NOMO-1 (cell line): Measurements from ENCODE around the gene CFAP92.

Experiments used
- DNase-seq, 2 experiments: peaks; one replicate each; lab custom pipeline; 2025; ENCODE audit not compliant: unreplicated experiment in 2 of 2; lab: John Stamatoyannopoulos, UW

CFAP92 gene

DNA sequence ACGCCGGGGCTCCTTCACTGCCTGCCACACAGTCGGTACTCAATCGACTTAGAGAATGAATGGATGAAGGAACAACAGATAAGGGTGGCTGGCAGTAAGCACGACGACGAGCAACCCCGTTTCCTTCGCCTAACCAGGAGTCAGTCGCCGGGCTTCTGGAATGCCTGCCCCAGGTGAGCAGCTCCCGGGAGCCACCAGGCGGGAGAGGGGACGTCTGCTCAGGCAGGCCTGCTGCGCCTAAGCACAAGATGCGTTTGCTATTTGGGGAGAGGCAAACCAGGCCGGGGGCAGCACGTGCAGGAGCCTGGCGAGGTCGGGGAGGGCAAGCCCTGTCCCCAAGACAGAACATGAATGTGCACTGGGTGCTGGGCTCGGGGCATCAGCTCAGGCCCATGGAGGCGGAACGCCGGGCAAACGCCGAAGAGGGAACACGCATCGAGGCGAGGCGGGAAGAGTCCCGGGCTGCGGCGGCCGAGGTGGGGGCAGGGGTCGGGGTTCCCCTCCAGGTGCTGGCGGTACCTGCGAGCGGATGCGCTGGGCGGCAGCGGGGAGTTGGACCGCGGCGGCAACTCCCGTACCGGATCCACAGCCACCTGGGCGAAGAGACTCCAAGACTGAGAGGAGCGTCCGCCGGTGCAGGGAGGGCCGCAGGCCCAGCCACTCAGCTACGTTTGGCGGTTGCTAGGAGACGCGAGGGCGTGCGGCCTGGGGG is at the start of gene CFAP92:
Gene CFAP92 (minus strand): TSS at position 616 of the 712 bp plus-strand sequence. CDS start 772 bp downstream, outside the sequence.
- DNase-seq = peak; percentile 61 to 78

DNA sequence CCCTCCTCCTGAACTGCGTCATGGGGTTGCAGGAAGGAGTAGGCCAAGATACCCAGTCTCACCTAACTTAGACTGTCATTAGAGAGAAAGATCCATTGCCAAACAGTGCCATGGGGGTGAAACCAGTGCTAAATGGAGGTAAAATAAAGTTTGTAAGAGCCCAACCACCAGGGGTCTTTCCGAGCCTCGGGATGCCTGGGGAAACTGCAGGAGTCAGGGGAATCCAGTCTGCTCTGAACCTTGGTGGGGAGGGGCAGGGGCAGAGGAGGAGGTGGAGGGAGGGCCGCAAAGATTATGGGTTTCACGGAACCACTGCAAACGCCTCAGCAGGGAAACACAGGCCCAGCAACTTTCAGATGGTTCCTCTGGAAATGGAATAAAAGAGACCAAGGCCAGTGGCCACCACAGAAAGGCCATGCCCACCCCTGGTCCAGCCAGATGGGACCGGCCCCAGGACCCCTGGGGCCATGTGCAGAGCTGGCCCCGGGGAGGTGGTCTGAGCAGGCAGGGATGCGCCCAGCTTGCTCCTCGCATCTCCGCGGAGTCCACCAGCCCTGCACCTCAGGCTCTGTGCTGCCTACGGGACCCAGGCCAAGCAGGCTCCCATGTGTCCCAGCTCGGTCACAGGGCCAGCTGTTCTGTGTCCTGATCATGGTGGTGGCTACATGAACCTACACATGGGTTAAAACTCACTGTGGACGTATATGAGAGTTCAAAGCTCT is 46.9 kb upstream of the CFAP92 start:
- no peak for DNase-seq

DNA sequence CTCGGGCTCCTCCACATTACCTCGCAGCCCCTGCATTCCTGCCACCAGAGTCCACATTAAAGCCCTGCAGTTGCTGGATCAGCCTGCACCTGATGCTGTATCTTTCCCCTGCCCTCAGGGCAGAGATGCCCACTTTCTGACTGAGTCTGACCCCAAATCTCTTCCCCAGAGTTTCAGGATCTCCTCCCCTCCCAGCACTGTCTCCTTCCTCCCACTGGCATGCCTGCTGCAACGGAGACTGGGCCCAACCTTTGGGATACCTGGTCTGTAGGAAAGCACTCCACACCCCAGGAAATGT is 46.1 kb upstream of the CFAP92 start:
- DNase-seq = no peak

- no peak for DNase-seq
Observed at GRCh38 chr3:129039271-129040038, 45.6 kb upstream of the CFAP92 start.

DNA sequence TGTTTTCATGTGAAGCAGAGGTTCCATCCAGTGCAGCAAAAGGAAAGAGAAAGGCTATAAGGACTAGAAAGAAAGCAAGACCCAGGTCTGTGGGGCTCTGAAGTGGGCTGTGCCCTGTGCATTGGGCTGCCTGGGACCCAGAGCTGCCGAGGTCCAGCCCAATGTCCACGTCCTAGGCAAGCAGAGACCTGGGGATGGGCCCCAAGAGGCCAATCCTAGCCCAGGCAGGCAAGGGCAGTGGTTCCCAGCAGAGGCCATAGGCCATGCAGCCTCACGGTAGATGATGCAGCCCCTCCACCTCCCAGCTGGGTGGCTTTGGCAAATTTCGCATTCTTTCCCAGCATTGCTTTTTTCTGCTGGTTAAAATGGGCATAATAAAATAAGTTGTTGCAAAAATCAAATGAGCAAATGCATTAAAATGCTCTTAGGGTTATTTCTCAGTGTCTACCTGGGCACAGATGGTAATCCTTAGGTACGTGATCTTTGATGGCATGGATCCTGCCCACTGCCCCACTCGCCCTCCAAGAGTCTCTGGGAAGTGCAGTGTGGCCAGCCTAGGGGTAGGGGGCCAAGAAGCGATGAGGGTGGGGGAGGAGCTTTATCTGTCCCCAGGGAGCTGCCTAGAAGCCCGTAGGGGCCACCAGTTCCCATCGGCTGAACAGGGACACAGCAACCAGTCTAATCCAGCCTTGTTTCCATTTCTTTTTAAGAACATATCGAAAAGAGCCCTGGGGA is 44.4 kb upstream of the CFAP92 start:
- no peak for DNase-seq

GRCh38 chr3:129037093-129037419 is 43.2 kb upstream of the CFAP92 start:
- DNase-seq = no peak

DNA sequence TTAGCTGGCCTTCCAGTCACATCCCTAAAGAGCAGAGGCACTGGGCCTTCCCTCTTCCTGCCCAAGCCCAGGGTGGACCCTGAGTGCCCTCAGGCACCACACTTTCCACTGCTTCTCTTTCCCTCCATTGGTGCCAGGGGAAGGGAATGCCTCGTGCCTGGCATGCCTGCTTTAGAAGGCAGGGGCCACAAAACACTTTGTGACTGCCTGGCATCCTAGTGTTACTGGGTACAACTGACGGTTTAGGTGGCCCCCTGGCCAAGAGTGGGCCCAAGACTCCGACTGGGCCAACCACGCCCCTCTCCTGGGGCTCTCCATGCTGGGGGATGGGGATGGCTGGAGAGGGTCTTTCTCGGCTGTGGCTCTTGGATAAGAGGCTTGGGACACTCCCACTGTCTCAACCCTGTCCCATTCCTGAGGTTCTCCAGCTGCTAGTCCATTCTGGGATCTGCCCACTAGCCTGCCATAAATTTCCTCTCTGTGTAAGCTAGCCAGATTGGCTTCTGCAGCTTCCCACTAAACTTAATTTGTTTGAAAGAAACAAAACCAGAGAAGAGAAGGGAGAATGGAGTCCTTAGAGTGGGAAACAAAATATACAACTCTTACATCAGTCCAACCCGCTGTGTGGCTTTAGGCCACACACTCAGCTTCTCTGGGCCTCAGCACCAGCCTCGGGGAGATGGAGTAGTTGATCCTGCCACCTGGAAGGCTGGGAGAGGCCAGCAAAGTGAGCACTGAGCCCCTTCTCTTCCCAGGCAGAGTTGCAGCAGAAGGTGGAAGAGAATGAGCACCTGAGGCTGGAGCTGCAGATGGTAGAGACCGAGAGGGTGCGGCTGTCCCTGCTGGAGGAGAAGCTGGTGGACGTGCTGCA is 42.6 kb upstream of the CFAP92 start:
- DNase-seq = no peak

DNA sequence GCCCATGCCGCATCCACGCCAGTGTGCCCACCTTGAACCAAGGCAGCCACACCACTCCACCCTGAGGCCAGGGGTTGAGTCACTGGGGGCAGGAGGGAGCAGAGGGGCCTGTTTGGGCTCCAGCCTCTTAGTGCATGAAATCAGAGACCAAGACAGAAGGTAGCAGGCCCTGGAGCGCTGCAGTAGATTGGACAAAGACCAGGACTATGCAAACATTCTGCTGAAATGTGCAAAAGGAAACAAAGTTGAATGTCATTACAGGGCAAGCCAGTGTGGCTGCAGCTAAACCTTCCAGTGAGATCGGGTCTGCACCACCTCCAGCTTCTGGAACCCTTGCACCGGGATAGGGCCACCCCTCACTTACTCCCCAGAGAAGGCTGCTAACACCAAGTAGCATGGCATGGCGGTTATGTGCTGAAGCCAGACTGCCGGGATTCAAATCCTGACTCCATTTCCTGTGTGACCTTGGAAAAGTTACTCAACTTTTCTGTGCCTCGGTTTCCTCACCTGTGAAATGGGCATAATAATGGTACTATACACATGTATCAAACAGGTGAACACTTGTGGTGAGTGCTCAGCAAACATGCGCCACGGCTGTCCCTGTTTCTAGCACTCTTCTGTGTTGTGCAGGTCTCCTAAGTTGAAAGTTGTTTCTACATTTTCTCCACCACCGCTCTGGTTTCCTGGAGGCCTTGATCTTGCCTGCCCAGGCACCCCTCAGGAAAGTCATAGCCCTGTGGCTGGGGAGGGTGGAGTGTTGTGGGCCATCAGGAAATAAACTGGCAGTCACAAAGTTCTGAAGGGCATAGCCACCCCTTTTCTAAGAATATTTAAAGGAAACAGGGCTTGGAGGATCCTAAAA is 41.7 kb upstream of the CFAP92 start:
- DNase-seq = no peak

GRCh38 chr3:129034642-129035041 is 40.8 kb upstream of the CFAP92 start:
- DNase-seq = no peak

DNA sequence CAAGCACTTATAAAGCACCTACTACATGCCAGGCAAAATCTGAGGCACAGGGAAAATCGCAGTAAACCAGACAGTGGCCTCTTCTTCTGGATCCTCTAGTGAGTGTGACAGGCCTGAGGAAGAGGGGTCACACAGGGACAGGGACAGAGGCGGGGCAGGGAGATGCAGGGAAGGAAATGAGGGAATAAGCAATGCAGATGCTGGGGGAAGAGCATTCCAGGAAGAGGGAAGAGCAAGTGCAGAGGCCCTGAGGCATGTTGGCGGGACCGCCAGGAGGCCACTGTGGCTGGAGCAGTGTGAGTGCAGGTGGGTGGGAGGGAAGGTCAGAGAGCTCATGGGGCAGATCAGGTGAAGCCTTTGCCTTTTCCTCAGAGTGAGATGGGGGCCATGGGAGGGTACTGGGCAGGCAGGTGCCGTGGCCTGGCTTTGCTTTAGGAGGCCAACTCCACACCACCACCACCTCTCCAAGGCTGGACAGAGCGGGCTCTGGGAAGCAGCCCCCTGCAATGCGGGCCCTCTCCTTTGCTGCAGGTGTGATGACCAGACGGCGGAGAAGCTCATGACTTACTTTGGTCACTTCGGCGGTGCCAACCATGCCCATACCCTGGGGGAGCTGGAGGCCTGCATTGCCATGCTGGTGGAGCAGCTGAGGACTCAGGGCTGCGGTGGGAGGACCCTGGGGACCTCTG is 39.9 kb upstream of the CFAP92 start:
- DNase-seq = no peak

- DNase-seq = no peak
Observed at GRCh38 chr3:129033151-129033550, 39.3 kb upstream of the CFAP92 start.

DNA sequence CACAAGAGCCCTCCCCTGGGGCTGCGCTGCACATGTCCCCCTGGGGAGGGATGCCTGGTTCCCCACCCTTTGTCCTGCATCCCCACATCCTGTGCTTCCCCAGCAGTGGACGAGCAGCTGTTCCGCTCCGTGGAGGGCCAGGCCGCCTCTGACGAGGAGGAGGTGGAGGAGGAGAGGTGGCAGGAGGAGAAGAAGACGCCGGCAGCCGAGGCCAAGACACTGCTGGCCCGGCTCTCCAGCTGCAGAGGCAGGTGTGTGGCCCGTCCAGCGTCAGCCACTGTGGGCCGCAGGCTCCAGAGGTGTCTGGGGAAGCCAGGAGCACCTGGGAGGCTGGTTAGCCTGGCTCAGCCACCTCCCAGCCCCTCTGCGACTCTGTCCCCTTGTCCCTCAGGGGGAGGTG is 38.8 kb upstream of the CFAP92 start:
- no peak for DNase-seq

DNA sequence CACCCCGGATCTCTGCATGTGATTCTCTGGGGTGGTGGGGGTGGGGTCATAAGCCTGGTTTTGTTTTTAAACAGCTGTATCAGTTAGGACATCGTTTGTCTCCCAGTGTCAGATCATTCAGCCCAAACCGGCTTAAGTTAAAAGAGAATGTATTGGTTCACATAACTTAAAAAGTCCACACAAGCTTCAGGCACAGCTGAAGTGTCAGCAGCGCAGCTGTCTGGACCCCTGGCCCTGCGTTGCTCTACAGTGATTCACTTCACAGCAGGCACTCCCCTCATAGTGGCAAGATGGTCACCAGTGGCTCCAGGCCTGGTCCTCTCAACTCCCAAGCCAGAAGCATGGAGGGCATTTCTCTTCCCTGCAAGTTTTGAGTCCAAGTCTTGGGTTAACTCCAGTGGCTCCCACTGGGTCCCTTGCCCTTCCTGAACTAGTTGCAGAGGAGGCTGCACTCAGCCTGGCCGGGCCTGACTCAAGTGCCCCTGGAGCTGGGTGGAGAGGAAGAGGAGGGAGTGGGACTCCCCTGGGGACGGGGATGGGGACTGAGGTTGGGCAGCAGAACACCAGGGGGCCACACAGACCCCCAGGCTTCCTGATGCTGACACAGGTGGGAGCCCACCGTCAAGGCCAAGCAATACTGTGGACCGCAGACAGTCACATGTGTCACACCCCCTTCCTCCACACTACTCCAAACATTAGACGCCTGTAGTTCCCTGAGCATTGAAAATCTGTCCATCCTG is 37.8 kb upstream of the CFAP92 start:
- DNase-seq = no peak

- DNase-seq = no peak
Observed at GRCh38 chr3:129030611-129031010, 36.7 kb upstream of the CFAP92 start.

DNA sequence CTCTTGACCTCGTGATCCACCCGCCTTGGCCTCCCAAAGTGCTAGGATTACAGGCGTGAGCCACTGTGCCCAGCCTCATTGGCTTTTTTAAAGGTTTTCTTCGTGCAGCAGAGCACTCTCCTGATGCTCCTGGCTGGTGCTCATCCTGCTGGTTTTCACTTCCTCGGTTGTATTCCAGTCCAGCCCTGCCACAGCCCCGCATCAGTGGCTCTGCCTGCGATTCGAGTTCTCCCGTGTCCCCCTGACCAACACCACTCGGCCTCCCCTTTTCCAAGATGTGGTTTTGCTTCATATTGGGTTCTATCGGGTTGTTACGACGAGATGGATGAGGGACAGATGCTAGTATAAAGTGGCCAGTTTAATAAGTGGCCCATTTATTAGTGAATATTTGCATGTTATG is 35.0 kb upstream of the CFAP92 start:
- no peak for DNase-seq

DNA sequence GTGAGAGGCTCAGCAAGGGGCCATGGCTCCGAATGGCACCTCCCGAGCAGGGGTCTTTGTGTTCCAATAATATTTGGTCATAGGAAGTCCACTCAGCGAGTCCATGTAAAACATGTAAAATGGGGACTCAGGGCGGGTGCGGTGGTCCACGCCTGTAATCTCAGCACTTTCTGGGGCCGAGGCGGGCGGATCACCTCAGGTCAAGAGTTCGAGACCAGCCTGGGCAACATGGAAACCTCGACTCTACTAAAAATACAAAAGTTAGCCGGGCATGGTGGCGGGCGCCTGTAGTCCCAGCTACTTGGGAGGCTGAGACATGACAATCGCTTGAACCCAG is 33.6 kb upstream of the CFAP92 start:
- DNase-seq = no peak

DNA sequence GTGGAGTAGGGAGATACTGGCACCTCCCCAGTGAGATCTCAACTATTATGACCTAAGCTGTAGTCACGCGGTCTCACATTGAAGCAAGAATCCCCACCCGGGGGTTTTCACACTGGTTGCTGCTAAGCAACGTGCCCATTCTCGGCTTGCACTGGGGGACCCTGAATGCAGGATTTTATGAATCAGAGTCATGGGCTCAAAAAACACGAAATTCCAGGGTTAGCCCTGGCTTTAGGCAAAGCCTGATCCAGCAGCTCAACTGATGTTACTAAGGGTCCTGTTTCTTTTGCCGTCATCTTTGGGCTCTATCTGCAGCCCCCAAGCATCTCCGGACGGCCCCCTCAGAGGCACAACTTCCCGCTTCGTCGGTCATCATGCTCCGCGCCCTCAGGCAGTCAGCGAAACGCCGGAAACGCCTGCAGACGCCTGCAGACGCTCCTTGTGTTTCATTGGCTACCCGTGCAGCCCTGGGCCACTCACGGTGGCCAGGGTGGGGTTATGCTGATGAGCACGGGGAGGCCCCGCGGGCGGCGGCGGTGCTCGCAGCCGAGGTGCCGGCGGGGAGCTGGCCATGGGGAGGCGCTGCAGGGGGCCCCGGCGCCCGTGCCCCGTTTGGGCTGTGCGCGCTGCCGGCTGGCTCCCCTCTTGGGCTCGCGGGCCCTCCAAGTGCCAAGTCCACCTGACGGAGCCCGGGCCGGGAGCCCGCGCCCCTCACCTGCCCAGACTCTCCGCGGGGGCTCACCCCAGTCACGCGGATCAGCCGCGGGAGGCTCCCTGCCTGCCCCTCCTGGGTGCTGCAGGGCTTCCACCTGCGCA is 33.1 kb upstream of the CFAP92 start:
- DNase-seq = peak; percentile 99
